Uterus (tissue), 4 donors: ENCODE data around the gene ARHGEF37. TPM values are rescaled to one million over a fixed set of nuclear protein-coding genes. Genes with fewer than 3 reads are reported as not detected.
"Not testable (repeated sequence)": the region's sequence is repeated elsewhere in the genome, so short reads cannot be mapped to it uniquely, and the experiment has no call there.

Experiments
- DNase-seq, 2 donors: peaks; one replicate each; pipeline ENCODE4 v3.0.0-alpha.2; 2019 to 2020
- H3K27ac ChIP-seq, 2 donors: fragments of 200-600 bp; sonication (generic); 1 replicate in 1 of 2; 2 replicates in 1 of 2; pipeline ENCODE4 v1.5.1; 2016 to 2018
- H3K27me3 ChIP-seq, 2 donors: fragments of 200-600 bp; sonication (generic); one replicate each; pipeline ENCODE4 v1.5.1; 2018 to 2019; ENCODE audit warnings: control low read depth in 1 of 2
- H3K36me3 ChIP-seq, 2 donors: fragments of 200-600 bp; sonication (generic); one replicate each; pipeline ENCODE4 v1.5.1; 2019; ENCODE audit warnings: control low read depth in 1 of 2
- H3K4me1 ChIP-seq, 2 donors: fragments of 200-600 bp; sonication (generic); one replicate each; pipeline ENCODE4 v1.5.1; 2018 to 2019; ENCODE audit warnings: control low read depth in 1 of 2
- H3K4me3 ChIP-seq, 2 donors: fragments of 200-600 bp; sonication (generic); 1 replicate in 1 of 2; 2 replicates in 1 of 2; pipeline ENCODE4 v1.5.1; 2018 to 2019; ENCODE audit warnings: mild to moderate bottlenecking in 1 of 2
- H3K9me3 ChIP-seq, 2 donors: fragments of 200-600 bp; sonication (generic); one replicate each; pipeline ENCODE4 v1.5.1; 2019; ENCODE audit warnings: control low read depth in 1 of 2
- CTCF ChIP-seq, 4 experiments: fragments of 200-600 bp in 2 of 4; fragments of 450-650 bp in 2 of 4; sonication (generic) in 2 of 4; IDR thresholded peaks; one replicate each; pipeline ENCODE4 v1.5.1; 2016 to 2019; ENCODE audit warnings: antibody characterized with exemption in 4 of 4, mild to moderate bottlenecking in 2 of 4, moderate library complexity in 1 of 4
- POLR2A ChIP-seq, 2 donors: fragments of 450-650 bp; IDR thresholded peaks; one replicate each; pipeline ENCODE4 v1.6.1; 2016; ENCODE audit warnings: antibody characterized with exemption in 2 of 2, mild to moderate bottlenecking in 1 of 2, moderate library complexity in 1 of 2
- intact Hi-C: fragments of 100-400 bp; cut with DNase I; formaldehyde crosslinking; loops from one replicate; pipeline ENCODE4 v1.15.1; 2023; ENCODE audit warnings: low total_unique reads
- total RNA-seq, 4 donors: library from RNA; depleted of rRNA in 3 of 4; stranded (reverse); fragments of >200 nt in 3 of 4; gene quantifications; one replicate each; pipeline versions ENCODE4 v1.1.0 to v1.2.4, GENCODE V29; 2014 to 2023
- donor health status: DM: yes; HTN: yes; CAD: no.

The ARHGEF37 gene
- total RNA-seq, 4 donors from 2014 or later, result 4.6 to 10.4 (median 7.9) TPM

- no peak overlapping the region for H3K4me3 ChIP-seq
- no peaks in the 10 kb centered on the region for H3K27me3 ChIP-seq
- peaks cover 0 to 4% of the 10 kb centered on the region in 2 donors for H3K9me3 ChIP-seq
- H3K27ac ChIP-seq, result no peak overlapping the region
- no peaks in the 10 kb centered on the region for H3K36me3 ChIP-seq
- TF ChIP-seq CTCF (IDR thresholded peaks at IDR 0.05) (no peak), POLR2A (IDR thresholded peaks at IDR 0.05) (no peak)
- intact Hi-C loops, result no loop called here
- no peaks in the 10 kb centered on the region for H3K4me1 ChIP-seq
- no peak for DNase-seq
Measured at GRCh38 chr5:149666212-149666852, 85.0 kb downstream of the ARHGEF37 start.

GRCh38 chr5:149667084-149667828 is 86.0 kb downstream of the ARHGEF37 start:
- Histone ChIP-seq H3K27me3 (no peaks in the 10 kb centered on the region), H3K4me1 (no peaks in the 10 kb centered on the region), H3K27ac (no peak overlapping the region), H3K9me3 (peaks cover 0 to 4% of the 10 kb centered on the region in 2 donors), H3K4me3 (no peak overlapping the region), H3K36me3 (no peaks in the 10 kb centered on the region)
- intact Hi-C loops, result no loop called here
- TF ChIP-seq POLR2A (IDR thresholded peaks at IDR 0.05) (no peak), CTCF (IDR thresholded peaks at IDR 0.05) (peak; percentile 43 to 51 (median 46))
- DNase-seq, result no peak

GRCh38 chr5:149667829-149668330 is 86.6 kb downstream of the ARHGEF37 start:
- Histone ChIP-seq H3K4me1 (no peaks in the 10 kb centered on the region), H3K9me3 (peaks cover 0 to 4% of the 10 kb centered on the region in 2 donors), H3K27ac (no peak overlapping the region), H3K4me3 (no peak overlapping the region), H3K27me3 (no peaks in the 10 kb centered on the region), H3K36me3 (no peaks in the 10 kb centered on the region)
- intact Hi-C loops, result no loop called here
- no peak for DNase-seq
- TF ChIP-seq CTCF (IDR thresholded peaks at IDR 0.05) (no peak), POLR2A (IDR thresholded peaks at IDR 0.05) (no peak)

GRCh38 chr5:149669273-149669672 is 88.0 kb downstream of the ARHGEF37 start:
- H3K4me1 ChIP-seq, H3K36me3 ChIP-seq, H3K9me3 ChIP-seq, H3K4me3 ChIP-seq, H3K27ac ChIP-seq, H3K27me3 ChIP-seq, DNase-seq, intact Hi-C loops: not testable (repeated sequence)

GRCh38 chr5:149671544-149671943 is 90.2 kb downstream of the ARHGEF37 start:
- Histone ChIP-seq H3K27me3 (no peaks in the 10 kb centered on the region), H3K36me3 (no peaks in the 10 kb centered on the region), H3K27ac (no peak overlapping the region), H3K4me1 (no peaks in the 10 kb centered on the region), H3K9me3 (peaks cover 0 to 4% of the 10 kb centered on the region in 2 donors), H3K4me3 (no peak overlapping the region)
- intact Hi-C loops, result no loop called here
- no peak for DNase-seq
- TF ChIP-seq CTCF (IDR thresholded peaks at IDR 0.05) (no peak), POLR2A (IDR thresholded peaks at IDR 0.05) (no peak)
